Activated T-cell treated with anti-CD3 and anti-CD28 coated beads, Interleukin-2, amount 50 U/mL, for 24 hours (primary cell): Measurements from ENCODE around the gene TNFRSF18.

Experiments
- DNase-seq: peaks from one replicate; pipeline ENCODE4 v3.0.0-alpha.2; 2020
- H3K27ac Mint-ChIP-seq: 2 replicates; pipeline ENCODE4 v1.8.0; 2020; ENCODE audit warnings: mild to moderate bottlenecking, mixed read lengths
- H3K27me3 Mint-ChIP-seq: 2 replicates; pipeline ENCODE4 v1.8.0; 2020; ENCODE audit warnings: mixed read lengths
- H3K36me3 Mint-ChIP-seq: 2 replicates; pipeline ENCODE4 v1.8.0; 2020; ENCODE audit warnings: low read depth, mixed read lengths
- H3K4me1 Mint-ChIP-seq: 2 replicates; pipeline ENCODE4 v1.8.0; 2020; ENCODE audit warnings: low read depth, mixed read lengths
- H3K4me3 Mint-ChIP-seq: 2 replicates; pipeline ENCODE4 v1.8.0; 2020; ENCODE audit warnings: mild to moderate bottlenecking, moderate library complexity, mixed read lengths
- H3K9me3 Mint-ChIP-seq: 2 replicates; pipeline ENCODE4 v1.8.0; 2020; ENCODE audit warnings: mixed read lengths

The TNFRSF18 gene

GRCh38 chr1:1215881-1216605 lies 9.7 kb upstream of the TNFRSF18 start:
- Mint-ChIP-seq H3K9me3 (no peaks in the 10 kb centered on the region), H3K27me3 (no peaks in the 10 kb centered on the region), H3K4me1 (peaks cover 54% of the 10 kb centered on the region), H3K36me3 (peaks cover 60% of the 10 kb centered on the region), H3K27ac (peak overlapping the region; percentile 98), H3K4me3 (peak overlapping the region; percentile 85)
- DNase-seq, result peak; percentile 41

GRCh38 chr1:1215080-1215676 lies 8.8 kb upstream of the TNFRSF18 start:
- H3K4me3 Mint-ChIP-seq, result peak overlapping the region; percentile 85
- no peaks in the 10 kb centered on the region for H3K27me3 Mint-ChIP-seq
- H3K36me3 Mint-ChIP-seq, result peaks cover 60% of the 10 kb centered on the region
- DNase-seq, result peak; percentile 55
- H3K27ac Mint-ChIP-seq, result peak overlapping the region; percentile 98
- H3K4me1 Mint-ChIP-seq, result peaks cover 53% of the 10 kb centered on the region
- no peaks in the 10 kb centered on the region for H3K9me3 Mint-ChIP-seq

GRCh38 chr1:1213345-1214265 lies 7.2 kb upstream of the TNFRSF18 start, which contains the start of gene TNFRSF4:
Gene TNFRSF4, minus strand, starts transcription at chr1:1214153. Its CDS starts 26 bp downstream, at chr1:1214127.
- Mint-ChIP-seq H3K9me3 (no peaks in the 10 kb centered on the region), H3K27me3 (no peaks in the 10 kb centered on the region), H3K27ac (peak within 1 kb of the TSS; percentile 98), H3K4me1 (peaks cover 60% of the 10 kb centered on the region), H3K4me3 (peak within 1 kb of the TSS; percentile 85), H3K36me3 (peaks cover 67% of the 10 kb centered on the region)
- DNase-seq, result peak; percentile 73

- H3K36me3 Mint-ChIP-seq, result peaks cover 62% of the 10 kb centered on the region
- DNase-seq, result peak; percentile 71
- H3K27me3 Mint-ChIP-seq, result no peaks in the 10 kb centered on the region
- H3K4me1 Mint-ChIP-seq, result peaks cover 60% of the 10 kb centered on the region
- peak overlapping the region; percentile 85 for H3K4me3 Mint-ChIP-seq
- peak overlapping the region; percentile 87 for H3K27ac Mint-ChIP-seq
- no peaks in the 10 kb centered on the region for H3K9me3 Mint-ChIP-seq
These were observed 6.5 kb upstream of the TNFRSF18 start for GRCh38 chr1:1212780-1213344.

DNA sequence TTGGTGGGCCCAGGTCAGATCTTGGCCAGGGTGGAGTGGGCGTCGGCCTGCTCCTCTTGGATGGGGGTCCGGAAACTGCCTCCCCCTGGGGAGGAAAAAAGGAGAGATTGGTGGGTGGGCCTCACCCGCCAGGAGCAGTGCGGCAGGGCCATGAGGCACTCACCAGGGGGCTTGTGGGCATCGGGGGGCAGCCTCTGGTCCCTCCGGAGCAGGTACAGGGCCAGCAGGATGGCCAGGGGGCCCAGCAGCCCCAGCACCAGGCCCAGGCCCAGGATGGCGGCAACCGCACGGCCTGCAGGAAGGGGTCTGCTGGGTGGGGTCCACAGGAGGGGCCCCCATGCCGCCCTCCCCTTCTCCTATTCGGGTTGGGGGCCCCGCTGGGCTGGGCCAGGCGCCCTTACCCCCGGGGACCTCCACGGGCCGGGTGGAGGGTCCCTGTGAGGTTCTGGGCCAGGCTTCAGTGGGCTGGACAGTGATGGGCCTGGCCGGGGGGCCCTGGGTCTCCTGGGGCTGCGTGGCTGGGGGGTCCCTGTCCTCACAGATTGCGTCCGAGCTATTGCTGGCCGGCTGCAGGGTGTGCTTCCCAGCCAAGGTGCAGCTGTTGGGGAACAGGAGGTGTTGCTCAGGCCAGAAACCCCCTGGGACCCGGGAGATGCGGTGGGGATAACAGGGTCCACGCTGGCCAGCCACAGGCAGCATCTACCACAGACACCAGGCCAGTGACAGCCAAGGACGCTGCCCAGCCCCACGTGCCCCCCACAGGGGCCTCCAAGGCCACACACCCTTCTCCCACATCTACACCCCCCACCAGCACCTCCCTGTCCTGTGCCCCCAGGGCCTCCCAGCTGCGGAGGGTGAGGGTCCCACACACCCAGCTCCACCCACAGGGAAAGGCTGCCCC lies 5.4 kb upstream of the TNFRSF18 start:
- no peaks in the 10 kb centered on the region for H3K27me3 Mint-ChIP-seq
- peaks cover 56% of the 10 kb centered on the region for H3K4me1 Mint-ChIP-seq
- DNase-seq, result no peak
- H3K4me3 Mint-ChIP-seq, result peak overlapping the region; percentile 78
- H3K27ac Mint-ChIP-seq, result peak overlapping the region; percentile 64
- no peaks in the 10 kb centered on the region for H3K9me3 Mint-ChIP-seq
- peaks cover 53% of the 10 kb centered on the region for H3K36me3 Mint-ChIP-seq

- Mint-ChIP-seq H3K27me3 (no peaks in the 10 kb centered on the region), H3K27ac (peak overlapping the region; percentile 44), H3K4me1 (peaks cover 53% of the 10 kb centered on the region), H3K9me3 (no peaks in the 10 kb centered on the region), H3K4me3 (peak overlapping the region; percentile 69), H3K36me3 (peaks cover 45% of the 10 kb centered on the region)
- DNase-seq, result no peak
These were observed 4.5 kb upstream of the TNFRSF18 start for GRCh38 chr1:1210726-1211540.

DNA sequence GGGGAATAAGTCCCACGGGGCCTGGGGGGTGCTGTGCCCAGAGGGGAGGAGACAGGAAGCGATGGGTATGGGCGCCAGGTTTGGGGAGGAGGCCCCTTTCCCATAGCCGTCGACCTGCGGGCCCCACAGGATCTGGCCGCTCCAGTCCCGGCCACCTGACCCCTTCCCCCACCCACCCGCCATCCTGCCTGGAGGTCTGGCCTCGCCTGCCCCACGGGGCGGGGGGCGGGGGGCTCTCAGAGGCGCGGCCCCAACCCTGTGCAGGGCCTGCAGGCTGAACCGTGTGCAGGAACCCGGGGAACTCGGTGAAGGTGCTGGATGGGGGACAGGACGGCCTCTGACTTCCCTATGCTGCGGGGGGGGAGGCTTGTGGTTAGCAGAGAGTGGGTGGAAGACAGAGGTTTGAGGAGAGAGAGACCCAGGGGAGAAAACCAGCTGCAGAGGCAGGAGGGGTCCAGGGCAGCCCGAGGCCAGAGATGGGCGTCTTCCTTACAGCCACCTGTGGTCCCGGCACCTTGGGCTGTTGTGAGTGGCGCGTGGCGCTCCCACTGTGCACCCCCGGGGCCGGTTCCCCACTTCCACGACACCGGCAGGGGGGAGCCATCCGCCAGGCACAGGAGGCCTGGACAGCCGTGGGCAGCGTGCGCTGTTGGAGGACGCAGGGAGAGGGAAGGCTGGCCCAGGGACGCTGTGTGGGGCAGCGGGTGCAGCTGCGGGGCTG lies 2.5 kb upstream of the TNFRSF18 start:
- H3K4me1 Mint-ChIP-seq, result peaks cover 41% of the 10 kb centered on the region
- peaks cover 40% of the 10 kb centered on the region for H3K36me3 Mint-ChIP-seq
- no peaks in the 10 kb centered on the region for H3K27me3 Mint-ChIP-seq
- peak overlapping the region; percentile 80 for H3K4me3 Mint-ChIP-seq
- peak overlapping the region; percentile 98 for H3K27ac Mint-ChIP-seq
- no peaks in the 10 kb centered on the region for H3K9me3 Mint-ChIP-seq
- peak; percentile 77 for DNase-seq

DNA sequence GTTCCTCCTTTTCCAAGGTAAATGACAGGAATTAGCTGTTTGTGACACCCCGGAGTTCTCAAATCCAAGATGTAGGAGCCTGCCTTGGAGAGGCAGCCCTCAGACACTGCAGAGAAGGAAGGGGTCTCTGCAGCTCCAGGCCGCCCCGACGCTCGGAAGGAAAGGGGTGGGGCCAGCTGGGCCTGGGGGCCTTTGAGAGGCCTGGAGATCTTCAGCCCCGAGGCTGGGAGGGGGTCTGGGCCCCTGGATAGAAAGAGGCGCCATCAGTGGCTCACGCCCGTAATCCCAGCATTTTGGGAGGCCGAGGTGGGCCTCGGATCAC lies 1.1 kb upstream of the TNFRSF18 start:
- Mint-ChIP-seq H3K27ac (peak overlapping the region; percentile 98), H3K9me3 (no peaks in the 10 kb centered on the region), H3K36me3 (peaks cover 37% of the 10 kb centered on the region), H3K4me3 (peak overlapping the region; percentile 80), H3K27me3 (no peaks in the 10 kb centered on the region), H3K4me1 (peaks cover 42% of the 10 kb centered on the region)
- no peak for DNase-seq

GRCh38 chr1:1206966-1207531 lies 657 bp upstream of the TNFRSF18 start:
- Mint-ChIP-seq H3K27me3 (no peaks in the 10 kb centered on the region), H3K4me3 (peak overlapping the region; percentile 80), H3K9me3 (no peaks in the 10 kb centered on the region), H3K27ac (peak overlapping the region; percentile 76), H3K36me3 (peaks cover 35% of the 10 kb centered on the region), H3K4me1 (peaks cover 42% of the 10 kb centered on the region)
- DNase-seq, result peak; percentile 63

- Mint-ChIP-seq H3K36me3 (peaks cover 26% of the 10 kb centered on the region), H3K27ac (peak overlapping the region; percentile 79), H3K4me3 (peak overlapping the region; percentile 80), H3K4me1 (peaks cover 38% of the 10 kb centered on the region), H3K27me3 (no peaks in the 10 kb centered on the region), H3K9me3 (no peaks in the 10 kb centered on the region)
- DNase-seq, result peak; percentile 64
These were observed 520 bp downstream of the TNFRSF18 start for GRCh38 chr1:1205769-1206375.

DNA sequence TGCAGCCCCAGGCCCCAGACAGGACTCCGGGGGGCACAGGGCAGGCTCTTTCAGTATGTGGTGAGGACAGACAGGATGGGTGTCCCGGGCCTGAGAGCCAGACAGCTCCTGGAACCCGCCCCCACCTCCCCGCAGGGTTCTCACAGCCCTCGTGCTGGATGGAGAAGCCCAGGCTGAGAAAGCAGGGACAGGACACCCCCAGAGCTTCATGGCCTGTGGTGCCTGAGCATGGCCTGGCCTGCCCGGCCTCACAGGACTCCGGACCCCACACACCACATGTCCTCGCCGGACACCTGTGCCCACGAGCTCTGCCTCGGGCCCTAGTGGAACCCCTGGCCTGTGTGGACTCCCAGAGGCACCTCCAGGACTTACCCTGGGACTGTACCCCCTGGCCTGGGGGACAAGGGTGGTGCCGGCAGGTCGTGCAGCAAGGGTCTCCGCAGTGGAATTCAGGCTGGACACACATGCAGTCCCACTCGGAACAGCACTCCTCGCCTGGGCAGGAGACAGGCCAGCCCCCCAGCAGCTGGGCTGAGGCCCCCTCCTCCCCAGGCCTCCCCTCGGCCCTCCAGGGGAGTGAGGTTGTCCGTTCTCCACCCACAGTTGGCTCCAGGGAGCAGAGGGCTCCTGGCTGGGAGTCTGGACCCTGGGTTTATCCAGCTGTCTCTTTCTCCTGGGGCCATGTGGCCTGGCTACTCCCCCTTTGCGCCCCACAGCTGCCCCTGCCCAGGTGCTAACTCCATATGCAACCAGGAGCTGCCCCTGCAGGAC lies 1.2 kb downstream of the TNFRSF18 start:
- H3K4me1 Mint-ChIP-seq, result peaks cover 40% of the 10 kb centered on the region
- DNase-seq, result peak; percentile 54
- H3K4me3 Mint-ChIP-seq, result peak overlapping the region; percentile 80
- no peaks in the 10 kb centered on the region for H3K9me3 Mint-ChIP-seq
- no peaks in the 10 kb centered on the region for H3K27me3 Mint-ChIP-seq
- H3K27ac Mint-ChIP-seq, result peak overlapping the region; percentile 79
- H3K36me3 Mint-ChIP-seq, result peaks cover 19% of the 10 kb centered on the region
